GM10248 (cell line): ENCODE results near the gene PLCZ1.

Experiments used
- CTCF ChIA-PET: fragments of 300-600 bp; sonication (Branson Sonifier 250); formaldehyde crosslinking; extraction: SDS; loops from one replicate; lab custom pipeline; 2021; ENCODE audit warnings: antibody characterized with exemption; lab: Yijun Ruan, JAX
- POLR2A ChIA-PET: fragments of 350-650 bp; sonication (Branson Sonifier 250); formaldehyde crosslinking; extraction: SDS; loops from one replicate; lab custom pipeline; 2020; ENCODE audit warnings: antibody characterized with exemption; lab: Yijun Ruan, JAX
- DNase-seq: peaks from one replicate; pipeline ENCODE4 v3.0.0; 2012; ENCODE audit errors: extremely low spot score
- TF ChIP-seq, protein P1 (sequence below): IDR thresholded peaks from 2 replicates; pipeline ENCODE4 v1.5.1; 2012; ENCODE audit warnings: mild to moderate bottlenecking, low read depth; ENCODE audit errors: extremely low read depth, missing control alignments, control extremely low read depth

The PLCZ1 gene

DNA sequence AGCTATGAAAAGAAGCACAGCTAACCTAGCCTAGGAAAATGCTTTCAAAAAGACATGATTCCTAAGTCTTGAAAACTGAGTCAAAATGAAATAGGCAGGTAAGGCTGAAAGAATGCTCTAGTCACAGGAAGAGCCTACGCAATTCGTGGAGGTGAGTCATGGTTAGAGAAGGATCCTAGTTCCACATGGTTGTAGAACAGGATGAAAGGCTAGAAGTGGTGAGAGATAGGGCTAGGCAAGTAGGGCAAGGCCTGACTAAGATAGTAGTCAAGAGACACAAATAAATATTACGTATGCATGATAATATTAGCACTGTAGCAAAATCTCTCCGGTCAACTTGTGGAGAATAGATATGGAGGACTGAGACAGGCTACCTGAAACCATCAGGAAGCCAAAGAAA is 47.2 kb downstream of the PLCZ1 start:
- ChIA-PET POLR2A (no interaction called here), CTCF (interaction anchor here (2.4 kb wide), 1 partner anchor 17 kb away, joined by 6 read pairs; no protein-coding TSS in a partner anchor)
- no peak for DNase-seq
- TF ChIP-seq, protein P1, sequence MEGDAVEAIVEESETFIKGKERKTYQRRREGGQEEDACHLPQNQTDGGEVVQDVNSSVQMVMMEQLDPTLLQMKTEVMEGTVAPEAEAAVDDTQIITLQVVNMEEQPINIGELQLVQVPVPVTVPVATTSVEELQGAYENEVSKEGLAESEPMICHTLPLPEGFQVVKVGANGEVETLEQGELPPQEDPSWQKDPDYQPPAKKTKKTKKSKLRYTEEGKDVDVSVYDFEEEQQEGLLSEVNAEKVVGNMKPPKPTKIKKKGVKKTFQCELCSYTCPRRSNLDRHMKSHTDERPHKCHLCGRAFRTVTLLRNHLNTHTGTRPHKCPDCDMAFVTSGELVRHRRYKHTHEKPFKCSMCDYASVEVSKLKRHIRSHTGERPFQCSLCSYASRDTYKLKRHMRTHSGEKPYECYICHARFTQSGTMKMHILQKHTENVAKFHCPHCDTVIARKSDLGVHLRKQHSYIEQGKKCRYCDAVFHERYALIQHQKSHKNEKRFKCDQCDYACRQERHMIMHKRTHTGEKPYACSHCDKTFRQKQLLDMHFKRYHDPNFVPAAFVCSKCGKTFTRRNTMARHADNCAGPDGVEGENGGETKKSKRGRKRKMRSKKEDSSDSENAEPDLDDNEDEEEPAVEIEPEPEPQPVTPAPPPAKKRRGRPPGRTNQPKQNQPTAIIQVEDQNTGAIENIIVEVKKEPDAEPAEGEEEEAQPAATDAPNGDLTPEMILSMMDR = no peak

DNA sequence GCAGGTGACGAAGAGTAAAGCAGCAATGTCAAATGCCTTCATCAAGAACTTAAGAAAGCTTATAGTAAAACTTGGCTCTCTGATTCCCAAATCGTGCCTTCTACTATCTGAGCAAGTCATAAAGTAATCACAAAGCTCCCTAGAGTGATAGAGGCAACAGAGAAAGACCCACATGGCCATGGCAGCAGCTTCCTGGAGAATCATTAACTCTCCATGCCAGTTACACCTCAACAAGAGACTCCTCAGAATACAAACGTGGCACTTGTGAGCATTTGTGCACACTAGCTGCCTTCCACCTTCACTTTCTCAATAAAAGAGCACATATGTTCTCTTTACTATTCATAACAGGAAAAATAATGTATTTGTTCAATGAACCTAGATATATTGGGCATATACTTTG is 48.0 kb downstream of the PLCZ1 start:
- POLR2A ChIA-PET = no interaction called here
- DNase-seq = no peak
- TF ChIP-seq, protein P1 = no peak
- CTCF ChIA-PET = interaction anchor here (1.5 to 2.4 kb wide), 3 partner anchors 11 to 16 kb away, joined by 4 to 6 read pairs (median 5); no protein-coding TSS in a partner anchor

DNA sequence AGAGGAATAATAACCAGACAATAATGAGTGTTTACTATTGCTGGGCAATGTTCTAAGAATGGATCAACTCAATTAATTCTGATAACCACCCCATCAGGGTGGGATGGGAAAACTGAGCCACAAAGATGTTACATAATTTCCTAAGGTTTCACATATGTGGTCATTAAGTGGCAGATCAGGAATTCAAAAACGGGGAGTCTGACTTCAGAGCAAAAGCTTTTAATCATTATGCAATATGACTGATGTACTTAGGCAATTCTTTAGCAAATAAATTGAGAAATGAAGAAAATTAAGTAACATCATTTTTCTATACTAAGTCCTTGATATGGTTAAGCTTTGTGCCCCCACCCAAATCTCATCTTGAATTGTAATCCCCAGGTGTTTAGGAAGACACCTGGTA is 53.4 kb downstream of the PLCZ1 start:
- ChIA-PET POLR2A (no interaction called here), CTCF (interaction anchor here (1.4 kb wide), 1 partner anchor 11 kb away, joined by 3 read pairs; no protein-coding TSS in a partner anchor)

DNA sequence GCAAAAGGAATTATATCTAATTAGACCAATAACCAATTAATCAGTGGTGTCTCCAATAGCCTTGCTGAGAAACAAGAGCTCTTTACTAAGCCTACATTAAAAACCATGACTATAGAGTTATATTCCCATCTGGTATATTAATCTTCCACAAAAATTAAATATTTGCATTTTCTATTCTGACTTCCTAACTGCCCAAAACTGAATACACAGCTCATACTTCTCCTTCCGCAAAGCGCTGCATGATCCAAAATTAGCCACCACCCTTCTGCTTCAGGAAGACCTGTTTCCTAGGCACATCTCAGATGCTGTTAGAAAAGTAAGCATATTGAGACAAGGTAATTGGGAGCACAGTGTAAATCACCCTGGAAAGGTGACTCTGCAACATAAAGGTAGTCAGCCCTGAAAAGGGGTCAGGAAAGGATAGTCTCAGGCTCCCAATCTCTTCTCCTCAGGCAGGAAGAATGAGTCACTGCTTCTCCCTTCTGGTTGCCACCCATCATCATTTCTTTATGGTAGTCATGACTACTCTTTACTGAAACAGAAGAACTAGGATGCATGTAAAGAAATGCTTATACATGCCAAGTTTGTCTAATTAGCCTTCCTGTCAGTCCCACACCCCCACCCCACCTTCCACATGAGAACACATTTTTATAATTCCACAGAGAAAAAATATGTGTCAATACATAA is 54.3 kb downstream of the PLCZ1 start:
- ChIA-PET CTCF (interaction anchor here (0.7 kb wide), 1 partner anchor 28 kb away, joined by 3 read pairs; no protein-coding TSS in a partner anchor), POLR2A (no interaction called here)
- TF ChIP-seq, protein P1 = no peak
- no peak for DNase-seq

More for the DNA sequence above, 53.4 kb downstream of the PLCZ1 start:
- DNase-seq = no peak
- TF ChIP-seq, protein P1 = no peak

DNA sequence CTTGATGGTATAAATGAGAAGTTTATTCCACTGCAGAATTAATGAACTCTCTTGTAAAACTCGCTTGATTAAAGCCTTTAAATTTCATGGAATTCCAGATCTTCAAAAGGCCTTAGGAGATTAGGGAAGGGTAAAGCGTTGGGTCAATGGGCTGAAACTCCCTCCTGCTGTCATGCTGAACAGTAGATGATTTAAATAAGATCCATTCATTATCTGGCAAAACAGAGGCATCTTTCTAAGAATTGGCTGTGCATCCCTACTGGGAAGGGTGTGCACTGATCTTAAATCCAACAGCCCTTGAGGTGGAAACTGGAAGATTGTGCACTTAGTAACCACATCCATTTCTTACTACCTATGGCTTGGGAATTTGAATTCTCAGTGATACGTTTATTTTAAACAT is 56.0 kb downstream of the PLCZ1 start:
- TF ChIP-seq, protein P1 = no peak
- POLR2A ChIA-PET = no interaction called here
- CTCF ChIA-PET = no interaction called here
- no peak for DNase-seq

DNA sequence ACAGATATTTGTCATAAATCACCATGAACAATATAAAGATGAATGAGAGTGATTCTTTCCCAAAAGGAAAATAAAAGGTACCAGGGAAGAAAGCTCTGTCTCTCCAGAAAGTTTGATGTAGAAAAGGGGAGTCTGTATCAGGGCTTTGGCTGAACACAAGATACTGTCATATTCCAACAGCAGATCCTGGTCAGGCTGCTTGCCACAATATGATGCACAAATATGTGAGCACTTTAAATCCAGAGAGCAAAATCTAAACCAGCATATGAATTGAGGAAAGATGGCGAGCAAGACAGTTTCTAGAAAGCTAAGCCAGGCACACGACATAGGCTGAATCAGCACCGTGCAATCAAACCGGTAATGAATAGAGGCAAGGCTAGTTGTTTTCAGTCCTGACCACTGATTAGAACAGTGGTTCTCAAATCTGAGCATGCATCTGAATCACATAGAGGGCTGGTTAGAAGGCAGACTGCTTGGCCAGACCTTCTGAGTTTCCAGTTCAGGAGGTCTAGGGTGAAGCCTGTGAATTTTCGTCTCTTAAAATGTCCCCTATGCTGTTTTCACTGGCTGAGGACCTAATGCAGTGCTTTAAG is 60.7 kb downstream of the PLCZ1 start:
- ChIA-PET POLR2A (no interaction called here), CTCF (no interaction called here)
- TF ChIP-seq, protein P1 = no peak
- DNase-seq = no peak
